Measurements from ENCODE around the gene DGKQ.

- TF ChIP-seq CTCF (IDR thresholded peaks at IDR 0.05) (no peak), POLR2A (IDR thresholded peaks at IDR 0.05) (no peak)
Observed at GRCh38 chr4:1014291-1015167, 41.2 kb upstream of the DGKQ start.

All from transverse colon (tissue), 3 donors.